ENCODE results near the gene UGT2B28.
"Not testable (repeated sequence)": the region's sequence is repeated elsewhere in the genome, so short reads cannot be mapped to it uniquely, and the experiment has no call there.

UGT2B28 gene

GRCh38 chr4:69280081-69280480 is at the start of gene UGT2B28:
UGT2B28 (plus strand) TSS chr4:69280475; CDS start chr4:69280501, 26 bp downstream.
- DNase-seq (ENCODE audit: low read depth), result not testable (repeated sequence)

GRCh38 chr4:69239092-69239491 is 41.2 kb upstream of the UGT2B28 start:
- no peak for DNase-seq (ENCODE audit: low read depth)

GRCh38 chr4:69239557-69240168 is 40.6 kb upstream of the UGT2B28 start:
- no peak for DNase-seq (ENCODE audit: low read depth)

- DNase-seq (ENCODE audit: low read depth), result not testable (repeated sequence)
These were observed 39.5 kb upstream of the UGT2B28 start for GRCh38 chr4:69240787-69241186.

- DNase-seq (ENCODE audit: low read depth), result not testable (repeated sequence)
These were observed 38.5 kb upstream of the UGT2B28 start for GRCh38 chr4:69241746-69242145.

GRCh38 chr4:69242562-69243240 is 37.6 kb upstream of the UGT2B28 start:
- not testable (repeated sequence) for DNase-seq (ENCODE audit: low read depth)

GRCh38 chr4:69250884-69251283 is 29.4 kb upstream of the UGT2B28 start:
- DNase-seq (ENCODE audit: low read depth), result not testable (repeated sequence)

GRCh38 chr4:69253147-69253772 is 27.0 kb upstream of the UGT2B28 start:
- DNase-seq (ENCODE audit: low read depth), result not testable (repeated sequence)

- DNase-seq (ENCODE audit: low read depth), result not testable (repeated sequence)
These were observed 11.7 kb upstream of the UGT2B28 start for GRCh38 chr4:69268612-69269011.

- DNase-seq (ENCODE audit: low read depth), result not testable (repeated sequence)
These were observed 16.1 kb downstream of the UGT2B28 start for GRCh38 chr4:69296356-69296755.

GRCh38 chr4:69308426-69309033 is 28.3 kb downstream of the UGT2B28 start:
- not testable (repeated sequence) for DNase-seq (ENCODE audit: low read depth)

- not testable (repeated sequence) for DNase-seq (ENCODE audit: low read depth)
These were observed 29.3 kb downstream of the UGT2B28 start for GRCh38 chr4:69309549-69310076.

GRCh38 chr4:69310262-69310661 is 30.0 kb downstream of the UGT2B28 start:
- not testable (repeated sequence) for DNase-seq (ENCODE audit: low read depth)

- not testable (repeated sequence) for DNase-seq (ENCODE audit: low read depth)
These were observed 37.5 kb downstream of the UGT2B28 start for GRCh38 chr4:69317669-69318298.

- no peak for DNase-seq (ENCODE audit: low read depth)
These were observed 41.0 kb downstream of the UGT2B28 start for GRCh38 chr4:69321153-69321729.

- DNase-seq (ENCODE audit: low read depth), result no peak
These were observed 41.8 kb downstream of the UGT2B28 start for GRCh38 chr4:69322055-69322454.

GRCh38 chr4:69323284-69323683 is 43.0 kb downstream of the UGT2B28 start:
- no peak for DNase-seq (ENCODE audit: low read depth)

GRCh38 chr4:69330345-69331047 is 50.2 kb downstream of the UGT2B28 start:
- no peak for DNase-seq (ENCODE audit: low read depth)

- DNase-seq (ENCODE audit: low read depth), result not testable (repeated sequence)
These were observed 51.0 kb downstream of the UGT2B28 start for GRCh38 chr4:69331304-69331703.

GRCh38 chr4:69335485-69335884 is 55.2 kb downstream of the UGT2B28 start:
- not testable (repeated sequence) for DNase-seq (ENCODE audit: low read depth)

- not testable (repeated sequence) for DNase-seq (ENCODE audit: low read depth)
These were observed 62.8 kb downstream of the UGT2B28 start for GRCh38 chr4:69343114-69343513.
